OCI-LY7 (cell line): ENCODE measurements around the gene TTLL5. TPM values are rescaled to one million over a fixed set of nuclear protein-coding genes. Genes with fewer than 3 reads are reported as not detected.

Experiments used
- BruUV-seq: library from RNA; stranded (reverse); fragments of 400-500 nt; replicated peaks from 2 replicates; lab custom pipeline; 2021; lab: Mats Ljungman, UMichigan
- CTCF ChIA-PET: fragments of 300-600 bp; sonication (Branson Sonifier 250); formaldehyde crosslinking; loops from one replicate; lab custom pipeline; 2022; ENCODE audit warnings: antibody characterized with exemption; ENCODE audit not compliant: unreplicated experiment; lab: Charles Lee
- POLR2A ChIA-PET: fragments of 300-600 bp; sonication (Branson Sonifier 250); formaldehyde crosslinking; loops from one replicate; lab custom pipeline; 2022; ENCODE audit warnings: antibody characterized with exemption; lab: Charles Lee
- DNase-seq: peaks from one replicate; pipeline ENCODE4 v3.0.0-alpha.2; 2015; ENCODE audit warnings: low spot score
- H2AFZ ChIP-seq: fragments of 200-600 bp; sonication (generic), shearing (Covaris generic); 2 replicates; pipeline ENCODE4 v1.6.1; 2014; ENCODE audit warnings: mild to moderate bottlenecking, antibody characterized with exemption, low read length, moderate library complexity
- H3K27ac ChIP-seq: fragments of 200-600 bp; sonication (generic); 2 replicates; pipeline ENCODE4 v1.5.1; 2014; ENCODE audit warnings: mixed run types, low read depth, mild to moderate bottlenecking, moderate library complexity, low read length, inconsistent platforms; ENCODE audit not compliant: poor library complexity, severe bottlenecking
- H3K36me3 ChIP-seq: fragments of 200-600 bp; sonication (generic); 2 replicates; pipeline ENCODE4 v1.6.1; 2014; ENCODE audit warnings: mild to moderate bottlenecking, antibody characterized with exemption, low read length, moderate library complexity, mixed read lengths; ENCODE audit not compliant: insufficient read depth
- H3K4me1 ChIP-seq: fragments of 200-600 bp; sonication (generic); 2 replicates; pipeline ENCODE4 v1.5.1; 2014; ENCODE audit warnings: mild to moderate bottlenecking, low read length; ENCODE audit not compliant: insufficient read depth, poor library complexity, severe bottlenecking
- H3K4me2 ChIP-seq: fragments of 200-600 bp; sonication (generic); 2 replicates; pipeline ENCODE4 v1.6.1; 2014; ENCODE audit warnings: mild to moderate bottlenecking, low read length
- H3K4me3 ChIP-seq: fragments of 200-600 bp; sonication (generic); 2 replicates; pipeline ENCODE4 v1.5.1; 2014; ENCODE audit warnings: mild to moderate bottlenecking, low read depth, low read length; ENCODE audit not compliant: poor library complexity, severe bottlenecking
- H3K79me2 ChIP-seq: fragments of 200-600 bp; sonication (generic); 2 replicates; pipeline ENCODE4 v1.6.1; 2016; ENCODE audit warnings: low read depth, mild to moderate bottlenecking, low read length, moderate library complexity, mixed read lengths; ENCODE audit not compliant: insufficient read depth
- H3K9me2 ChIP-seq: fragments of 200-600 bp; sonication (generic); 2 replicates; pipeline ENCODE4 v1.6.1; 2016; ENCODE audit warnings: mild to moderate bottlenecking, low read length, mixed read lengths; ENCODE audit not compliant: insufficient read depth
- H3K9me3 ChIP-seq: fragments of 200-600 bp; sonication (generic); 2 replicates; pipeline ENCODE4 v1.6.1; 2014; ENCODE audit warnings: mild to moderate bottlenecking, mixed run types, low read length, mixed read lengths
- H4K20me1 ChIP-seq: fragments of 200-600 bp; sonication (generic); 2 replicates; pipeline ENCODE4 v1.6.1; 2014; ENCODE audit warnings: mild to moderate bottlenecking, antibody characterized with exemption, low read length, moderate library complexity, mixed read lengths; ENCODE audit not compliant: insufficient read depth
- EZH2phosphoT487 ChIP-seq: fragments of 200-600 bp; sonication (generic); IDR thresholded peaks from 2 replicates; pipeline ENCODE4 v1.6.1; 2018; ENCODE audit warnings: low read depth, borderline replicate concordance, mild to moderate bottlenecking, mixed run types, antibody characterized with exemption, low read length, moderate library complexity, mixed read lengths
- intact Hi-C: fragments of 100-400 bp; cut with micrococcal nuclease; formaldehyde crosslinking; loops from one replicate; pipeline ENCODE4 v1.10.0; 2022; ENCODE audit not compliant: unreplicated experiment
- total RNA-seq, 2 experiments: library from RNA; depleted of rRNA in 1 of 2; stranded (reverse); fragments of >200 nt in 1 of 2; shearing (Covaris generic) in 1 of 2; gene quantifications; 2 replicates each; pipeline ENCODE4 v1.2.3, GENCODE V29; 2014 to 2022
- TF ChIP-seq, protein P1 (sequence below): fragments of 200-600 bp; sonication (generic); conservative IDR thresholded peaks from 2 replicates; pipeline ENCODE4 v1.5.1; 2014; ENCODE audit warnings: mild to moderate bottlenecking, antibody characterized with exemption, low read length, moderate library complexity, mixed read lengths

TTLL5 gene
- total RNA-seq, 2 experiments from 2014 or later: 34.3 to 55.6 TPM

- no peak overlapping the region for H3K4me2 ChIP-seq
- H3K4me1 ChIP-seq: no peaks in the 10 kb centered on the region
- no peaks in the 10 kb centered on the region for H3K79me2 ChIP-seq
- no peaks in the 10 kb centered on the region for H4K20me1 ChIP-seq
- DNase-seq: no peak
- TF ChIP-seq, protein P1, sequence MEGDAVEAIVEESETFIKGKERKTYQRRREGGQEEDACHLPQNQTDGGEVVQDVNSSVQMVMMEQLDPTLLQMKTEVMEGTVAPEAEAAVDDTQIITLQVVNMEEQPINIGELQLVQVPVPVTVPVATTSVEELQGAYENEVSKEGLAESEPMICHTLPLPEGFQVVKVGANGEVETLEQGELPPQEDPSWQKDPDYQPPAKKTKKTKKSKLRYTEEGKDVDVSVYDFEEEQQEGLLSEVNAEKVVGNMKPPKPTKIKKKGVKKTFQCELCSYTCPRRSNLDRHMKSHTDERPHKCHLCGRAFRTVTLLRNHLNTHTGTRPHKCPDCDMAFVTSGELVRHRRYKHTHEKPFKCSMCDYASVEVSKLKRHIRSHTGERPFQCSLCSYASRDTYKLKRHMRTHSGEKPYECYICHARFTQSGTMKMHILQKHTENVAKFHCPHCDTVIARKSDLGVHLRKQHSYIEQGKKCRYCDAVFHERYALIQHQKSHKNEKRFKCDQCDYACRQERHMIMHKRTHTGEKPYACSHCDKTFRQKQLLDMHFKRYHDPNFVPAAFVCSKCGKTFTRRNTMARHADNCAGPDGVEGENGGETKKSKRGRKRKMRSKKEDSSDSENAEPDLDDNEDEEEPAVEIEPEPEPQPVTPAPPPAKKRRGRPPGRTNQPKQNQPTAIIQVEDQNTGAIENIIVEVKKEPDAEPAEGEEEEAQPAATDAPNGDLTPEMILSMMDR: no peak
- TF ChIP-seq EZH2phosphoT487: no peak
- BruUV-seq: no TSS peak
- intact Hi-C loops: no loop called here
- no peak overlapping the region for H3K4me3 ChIP-seq
- H3K36me3 ChIP-seq: peaks cover 45% of the 10 kb centered on the region
- H2AFZ ChIP-seq: no peak overlapping the region
- H3K27ac ChIP-seq: no peak overlapping the region
- POLR2A ChIA-PET: no interaction called here
- H3K9me3 ChIP-seq: no peaks in the 10 kb centered on the region
- CTCF ChIA-PET: no interaction called here
- H3K9me2 ChIP-seq: no peaks in the 10 kb centered on the region
Measured at GRCh38 chr14:75753696-75754095, 92.7 kb downstream of the TTLL5 start.

- POLR2A ChIA-PET: no interaction called here
- TF ChIP-seq, protein P1: no peak
- no peak for TF ChIP-seq EZH2phosphoT487
- no peak overlapping the region for H2AFZ ChIP-seq
- H3K4me3 ChIP-seq: no peak overlapping the region
- no peaks in the 10 kb centered on the region for H4K20me1 ChIP-seq
- H3K9me3 ChIP-seq: no peaks in the 10 kb centered on the region
- H3K36me3 ChIP-seq: peaks cover 26% of the 10 kb centered on the region; the same call in 1 of the 2 replicates
- intact Hi-C loops: no loop called here
- H3K4me1 ChIP-seq: no peaks in the 10 kb centered on the region
- no TSS peak for BruUV-seq
- no peaks in the 10 kb centered on the region for H3K9me2 ChIP-seq
- no peaks in the 10 kb centered on the region for H3K79me2 ChIP-seq
- no peak for DNase-seq
- CTCF ChIA-PET: no interaction called here
- H3K27ac ChIP-seq: no peak overlapping the region
- H3K4me2 ChIP-seq: no peak overlapping the region
Measured at GRCh38 chr14:75757644-75758402, 96.8 kb downstream of the TTLL5 start.

DNA sequence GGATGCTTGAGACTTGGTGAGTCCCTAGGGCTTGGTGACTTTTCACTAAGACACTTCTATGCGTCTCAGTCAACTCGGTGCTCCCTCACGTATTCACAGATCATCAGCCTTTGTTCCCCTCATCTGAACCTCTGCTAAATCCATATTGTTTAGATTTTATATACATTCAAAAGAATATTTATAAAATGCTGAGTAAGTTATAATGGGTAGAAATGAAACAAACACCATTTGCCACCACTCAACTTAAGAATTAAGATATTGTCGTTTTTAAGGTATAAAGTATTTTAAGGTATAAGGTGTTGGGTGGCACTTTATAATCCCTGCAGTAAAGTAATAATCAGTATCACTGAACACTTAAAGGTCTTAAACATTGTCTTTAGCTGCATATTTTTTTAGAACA, 103.0 kb downstream of the TTLL5 start:
- ChIA-PET POLR2A (no interaction called here), CTCF (no interaction called here)
- no TSS peak for BruUV-seq

More for the DNA sequence above, 103.0 kb downstream of the TTLL5 start:
- intact Hi-C loops: no loop called here
- TF ChIP-seq, protein P1: no peak
- TF ChIP-seq EZH2phosphoT487: no peak
- Histone ChIP-seq H3K27ac (no peak overlapping the region), H4K20me1 (no peaks in the 10 kb centered on the region), H3K36me3 (peaks cover 23% of the 10 kb centered on the region; the same call in 1 of the 2 replicates), H3K9me2 (no peaks in the 10 kb centered on the region), H2AFZ (no peak overlapping the region), H3K4me1 (no peaks in the 10 kb centered on the region), H3K4me2 (no peak overlapping the region), H3K9me3 (no peaks in the 10 kb centered on the region), H3K79me2 (no peaks in the 10 kb centered on the region), H3K4me3 (no peak overlapping the region)
- DNase-seq: no peak
